ENCODE results near the gene FNDC8. TPM values are rescaled to one million over a fixed set of nuclear protein-coding genes. Genes with fewer than 3 reads are reported as not detected.
A peak's percentile ranks its signal among the peaks of the same experiment; 100 is the strongest.

The FNDC8 gene
- total and polyA plus RNA-seq, 2 of the 8 experiments (the other 6 are each of a cell fraction or from before 2014, with no cell fraction given), result not detected

DNA sequence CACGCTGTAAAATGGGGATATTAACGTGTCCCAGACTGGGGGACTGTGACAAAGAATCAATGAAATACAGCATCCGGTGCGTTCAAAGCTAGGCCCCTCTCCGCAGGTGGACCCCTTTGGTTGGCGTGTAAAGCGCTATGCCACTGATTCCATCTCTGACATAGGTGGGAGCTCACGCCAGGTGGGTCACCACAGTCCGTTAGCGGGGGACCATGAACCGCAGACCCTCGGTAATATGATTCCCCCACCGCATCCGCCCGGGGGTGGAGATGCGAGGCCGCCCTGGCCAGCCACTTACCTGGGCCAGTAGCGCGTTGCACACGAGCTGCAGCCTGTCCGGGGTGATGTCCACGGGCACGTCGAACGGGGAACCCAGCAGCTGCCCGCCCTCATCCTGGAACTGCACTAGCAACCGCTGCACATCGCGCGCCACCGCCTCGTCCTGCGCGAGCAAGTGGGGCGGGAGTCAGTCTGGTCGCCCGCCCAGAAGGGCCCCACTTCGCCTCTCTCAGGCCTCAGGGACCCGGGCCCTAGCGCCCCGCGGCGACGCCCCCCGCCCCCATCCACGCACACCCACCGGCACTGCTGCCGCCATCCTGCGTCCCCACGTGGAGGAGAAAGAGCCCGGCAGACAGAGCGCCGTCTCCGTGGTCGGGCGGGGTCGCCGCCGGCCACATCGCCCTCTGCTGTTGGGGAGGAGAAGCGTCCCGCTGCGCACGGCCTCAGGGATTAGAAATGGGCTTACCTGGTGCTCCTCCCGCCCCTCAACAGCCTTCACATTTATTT lies 20.5 kb downstream of the FNDC8 start, which contains the start of gene NLE1 (continued):
- TF ChIP-seq KDM4A (IDR thresholded peaks at IDR 0.05; ENCODE audit: low read depth, low read length, severe bottlenecking) (peak; percentile 23), SP2 (IDR thresholded peaks at IDR 0.05; ENCODE audit: low read length) (peak; percentile 79), EZH2 (IDR thresholded peaks at IDR 0.05; ENCODE audit: low read depth, low read length, severe bottlenecking) (no peak), TCF12 (IDR thresholded peaks at IDR 0.05; ENCODE audit: low read depth, low read length) (0 out of 2 replicates have a peak, but pooled peaks have one; percentile 53), HDAC2 (IDR thresholded peaks at IDR 0.05; ENCODE audit: borderline replicate concordance in 1 of 2, low read depth in 2 of 2, low read length in 2 of 2) (peak; percentile 88 to 90; a peak in 3 of 4 replicates), SAP30 (IDR thresholded peaks at IDR 0.05; ENCODE audit: insufficient read depth, insufficient replicate concordance, low read length) (no peak), CBX5 (IDR thresholded peaks at IDR 0.05; ENCODE audit: low read depth, low read length) (no peak), SIN3A (conservative IDR thresholded peaks at IDR 0.05 in 1 of 2, IDR thresholded peaks at IDR 0.05 in 1 of 2; ENCODE audit: low read depth in 1 of 2, low read length in 2 of 2) (peak; percentile 85 to 89; a peak in 2 of 4 replicates), BACH1 (IDR thresholded peaks at IDR 0.05; ENCODE audit: low read length) (peak; percentile 85), RBBP5 (IDR thresholded peaks at IDR 0.05; ENCODE audit: borderline replicate concordance, low read depth, low read length) (no peak), MAFK (IDR thresholded peaks at IDR 0.05; ENCODE audit: low read depth, low read length) (no peak), NRF1 (IDR thresholded peaks at IDR 0.05; ENCODE audit: low read depth, low read length) (no peak), SP4 (IDR thresholded peaks at IDR 0.05; ENCODE audit: low read length) (no peak), POU5F1 (IDR thresholded peaks at IDR 0.05; ENCODE audit: low read depth, low read length) (no peak), JUND (IDR thresholded peaks at IDR 0.05; ENCODE audit: low read length) (peak; percentile 38; the same call in 1 of the 2 replicates), YY1 (IDR thresholded peaks at IDR 0.05; ENCODE audit: low read depth, low read length) (peak; percentile 89), KDM5A (IDR thresholded peaks at IDR 0.05; ENCODE audit: low read length) (no peak), SIX5 (IDR thresholded peaks at IDR 0.05; ENCODE audit: low read depth, low read length) (no peak)
- TF ChIP-seq, protein P1, sequence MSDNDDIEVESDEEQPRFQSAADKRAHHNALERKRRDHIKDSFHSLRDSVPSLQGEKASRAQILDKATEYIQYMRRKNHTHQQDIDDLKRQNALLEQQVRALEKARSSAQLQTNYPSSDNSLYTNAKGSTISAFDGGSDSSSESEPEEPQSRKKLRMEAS (IDR thresholded peaks at IDR 0.05), result peak; percentile 97
- TF ChIP-seq, protein P2, sequence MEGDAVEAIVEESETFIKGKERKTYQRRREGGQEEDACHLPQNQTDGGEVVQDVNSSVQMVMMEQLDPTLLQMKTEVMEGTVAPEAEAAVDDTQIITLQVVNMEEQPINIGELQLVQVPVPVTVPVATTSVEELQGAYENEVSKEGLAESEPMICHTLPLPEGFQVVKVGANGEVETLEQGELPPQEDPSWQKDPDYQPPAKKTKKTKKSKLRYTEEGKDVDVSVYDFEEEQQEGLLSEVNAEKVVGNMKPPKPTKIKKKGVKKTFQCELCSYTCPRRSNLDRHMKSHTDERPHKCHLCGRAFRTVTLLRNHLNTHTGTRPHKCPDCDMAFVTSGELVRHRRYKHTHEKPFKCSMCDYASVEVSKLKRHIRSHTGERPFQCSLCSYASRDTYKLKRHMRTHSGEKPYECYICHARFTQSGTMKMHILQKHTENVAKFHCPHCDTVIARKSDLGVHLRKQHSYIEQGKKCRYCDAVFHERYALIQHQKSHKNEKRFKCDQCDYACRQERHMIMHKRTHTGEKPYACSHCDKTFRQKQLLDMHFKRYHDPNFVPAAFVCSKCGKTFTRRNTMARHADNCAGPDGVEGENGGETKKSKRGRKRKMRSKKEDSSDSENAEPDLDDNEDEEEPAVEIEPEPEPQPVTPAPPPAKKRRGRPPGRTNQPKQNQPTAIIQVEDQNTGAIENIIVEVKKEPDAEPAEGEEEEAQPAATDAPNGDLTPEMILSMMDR (IDR thresholded peaks at IDR 0.05; ENCODE audit: control extremely low read depth in 1 of 3, insufficient read depth in 1 of 3, low read depth in 1 of 3, low read length in 3 of 3), result peak; percentile 86 to 98 (median 92)
